Body of pancreas (tissue), 4 donors: ENCODE data around the gene IFT43.

ENCODE experiments used
- POLR2A ChIP-seq, 3 donors: fragments of 450-650 bp; IDR thresholded peaks; one replicate each; pipeline ENCODE4 v1.6.1; 2016; ENCODE audit warnings: antibody characterized with exemption in 3 of 3, mild to moderate bottlenecking in 2 of 3
- TF ChIP-seq, protein P1 (sequence below), 7 experiments: fragments of 450-650 bp in 4 of 7; fragments of 200-600 bp in 3 of 7; sonication (generic) in 3 of 7; IDR thresholded peaks; one replicate each; pipeline ENCODE4 v1.5.1; 2016 to 2019; ENCODE audit warnings: antibody characterized with exemption in 7 of 7

DNA sequence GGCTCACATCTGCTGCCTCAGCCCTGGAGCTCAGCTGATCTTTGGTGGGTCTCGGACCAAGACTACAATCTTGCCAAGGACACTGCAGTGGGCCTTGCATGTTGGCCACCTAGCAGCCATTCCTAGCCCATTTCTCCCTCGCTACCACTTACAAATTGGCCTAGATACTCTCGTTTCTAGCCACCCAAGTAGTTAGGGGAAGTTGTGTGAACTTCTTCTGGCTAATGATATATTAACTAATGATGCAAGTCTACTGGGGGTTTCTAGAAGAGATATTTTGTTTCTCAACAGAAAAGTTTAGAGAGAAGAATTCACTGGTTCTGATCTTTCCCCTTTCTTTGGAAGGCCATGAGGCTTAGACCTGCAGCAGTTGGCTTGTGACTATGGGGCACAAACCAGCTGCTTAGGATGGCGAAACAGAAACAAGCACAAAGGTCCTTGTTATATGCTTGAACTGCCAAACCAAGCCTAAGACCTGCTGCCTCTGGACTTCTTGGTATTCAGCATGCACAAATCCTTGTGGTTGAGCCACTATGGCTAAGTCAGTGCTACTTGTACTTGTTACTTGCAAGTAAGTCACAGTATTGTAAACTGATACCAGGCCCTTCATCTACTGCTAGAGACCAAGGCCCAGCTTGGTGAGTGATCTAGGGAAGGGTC, 135.7 kb downstream of the IFT43 start:
- TF ChIP-seq POLR2A (IDR thresholded peaks at IDR 0.05) = no peak
- TF ChIP-seq, protein P1, sequence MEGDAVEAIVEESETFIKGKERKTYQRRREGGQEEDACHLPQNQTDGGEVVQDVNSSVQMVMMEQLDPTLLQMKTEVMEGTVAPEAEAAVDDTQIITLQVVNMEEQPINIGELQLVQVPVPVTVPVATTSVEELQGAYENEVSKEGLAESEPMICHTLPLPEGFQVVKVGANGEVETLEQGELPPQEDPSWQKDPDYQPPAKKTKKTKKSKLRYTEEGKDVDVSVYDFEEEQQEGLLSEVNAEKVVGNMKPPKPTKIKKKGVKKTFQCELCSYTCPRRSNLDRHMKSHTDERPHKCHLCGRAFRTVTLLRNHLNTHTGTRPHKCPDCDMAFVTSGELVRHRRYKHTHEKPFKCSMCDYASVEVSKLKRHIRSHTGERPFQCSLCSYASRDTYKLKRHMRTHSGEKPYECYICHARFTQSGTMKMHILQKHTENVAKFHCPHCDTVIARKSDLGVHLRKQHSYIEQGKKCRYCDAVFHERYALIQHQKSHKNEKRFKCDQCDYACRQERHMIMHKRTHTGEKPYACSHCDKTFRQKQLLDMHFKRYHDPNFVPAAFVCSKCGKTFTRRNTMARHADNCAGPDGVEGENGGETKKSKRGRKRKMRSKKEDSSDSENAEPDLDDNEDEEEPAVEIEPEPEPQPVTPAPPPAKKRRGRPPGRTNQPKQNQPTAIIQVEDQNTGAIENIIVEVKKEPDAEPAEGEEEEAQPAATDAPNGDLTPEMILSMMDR (IDR thresholded peaks at IDR 0.05) = no peak
